ENCODE measurements around the gene C5.

Gene C5

DNA sequence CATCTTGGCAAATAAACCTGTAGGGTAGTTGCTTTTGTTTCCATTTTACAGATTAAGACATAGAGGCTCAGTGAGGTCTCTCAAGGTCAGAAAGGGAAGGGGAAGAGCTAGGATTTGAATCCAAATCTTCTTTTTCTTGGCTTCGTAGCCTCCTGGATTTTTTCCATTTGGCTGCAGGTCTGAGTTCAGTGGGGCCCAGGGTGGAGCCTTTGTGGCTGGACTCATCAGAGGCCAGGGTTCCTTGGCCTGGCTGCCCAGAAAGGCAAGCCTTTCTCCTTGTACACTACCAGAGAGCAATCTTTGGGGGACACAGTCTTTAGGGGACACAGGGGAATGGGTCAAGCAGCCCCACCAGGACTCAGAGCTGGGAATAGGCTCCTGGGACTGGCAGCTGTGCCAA is 112.9 kb downstream of the C5 start:
- in situ Hi-C loops (cut with MboI; ENCODE audit: low pct_unique_long_range_greater_than_20kb, low sequenced_read_pairs, unreplicated experiment) = loop anchor here (25.0 kb wide), 1 partner anchor 175 kb away; no protein-coding TSS in a partner anchor
- no peak for DNase-seq (ENCODE audit: low spot score)
- TF ChIP-seq, protein P1, sequence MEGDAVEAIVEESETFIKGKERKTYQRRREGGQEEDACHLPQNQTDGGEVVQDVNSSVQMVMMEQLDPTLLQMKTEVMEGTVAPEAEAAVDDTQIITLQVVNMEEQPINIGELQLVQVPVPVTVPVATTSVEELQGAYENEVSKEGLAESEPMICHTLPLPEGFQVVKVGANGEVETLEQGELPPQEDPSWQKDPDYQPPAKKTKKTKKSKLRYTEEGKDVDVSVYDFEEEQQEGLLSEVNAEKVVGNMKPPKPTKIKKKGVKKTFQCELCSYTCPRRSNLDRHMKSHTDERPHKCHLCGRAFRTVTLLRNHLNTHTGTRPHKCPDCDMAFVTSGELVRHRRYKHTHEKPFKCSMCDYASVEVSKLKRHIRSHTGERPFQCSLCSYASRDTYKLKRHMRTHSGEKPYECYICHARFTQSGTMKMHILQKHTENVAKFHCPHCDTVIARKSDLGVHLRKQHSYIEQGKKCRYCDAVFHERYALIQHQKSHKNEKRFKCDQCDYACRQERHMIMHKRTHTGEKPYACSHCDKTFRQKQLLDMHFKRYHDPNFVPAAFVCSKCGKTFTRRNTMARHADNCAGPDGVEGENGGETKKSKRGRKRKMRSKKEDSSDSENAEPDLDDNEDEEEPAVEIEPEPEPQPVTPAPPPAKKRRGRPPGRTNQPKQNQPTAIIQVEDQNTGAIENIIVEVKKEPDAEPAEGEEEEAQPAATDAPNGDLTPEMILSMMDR (IDR thresholded peaks at IDR 0.05; ENCODE audit: extremely low read depth, insufficient read depth, missing control alignments) = no peak

DNA sequence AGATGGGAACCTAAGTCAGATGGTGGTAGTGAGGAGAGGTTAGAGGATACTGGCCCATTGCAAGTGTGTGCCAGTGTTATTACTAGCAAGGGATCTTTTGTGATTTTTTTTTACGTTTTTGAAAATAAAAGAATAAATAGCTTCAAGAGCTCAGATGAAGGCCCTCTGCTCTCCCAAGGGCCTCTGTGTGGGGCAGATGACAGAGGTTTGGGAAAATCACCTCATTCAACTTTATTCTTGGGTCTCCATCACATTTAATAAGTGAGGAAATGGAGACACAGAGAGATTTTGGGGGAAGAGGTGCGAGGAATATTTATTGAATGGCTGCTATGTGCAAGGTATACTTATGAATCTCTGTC is 113.3 kb downstream of the C5 start:
- TF ChIP-seq, protein P1 (IDR thresholded peaks at IDR 0.05; ENCODE audit: extremely low read depth, insufficient read depth, missing control alignments) = no peak
- DNase-seq (ENCODE audit: low spot score) = no peak
- in situ Hi-C loops (cut with MboI; ENCODE audit: low pct_unique_long_range_greater_than_20kb, low sequenced_read_pairs, unreplicated experiment) = loop anchor here (25.0 kb wide), 1 partner anchor 174 kb away; no protein-coding TSS in a partner anchor

DNA sequence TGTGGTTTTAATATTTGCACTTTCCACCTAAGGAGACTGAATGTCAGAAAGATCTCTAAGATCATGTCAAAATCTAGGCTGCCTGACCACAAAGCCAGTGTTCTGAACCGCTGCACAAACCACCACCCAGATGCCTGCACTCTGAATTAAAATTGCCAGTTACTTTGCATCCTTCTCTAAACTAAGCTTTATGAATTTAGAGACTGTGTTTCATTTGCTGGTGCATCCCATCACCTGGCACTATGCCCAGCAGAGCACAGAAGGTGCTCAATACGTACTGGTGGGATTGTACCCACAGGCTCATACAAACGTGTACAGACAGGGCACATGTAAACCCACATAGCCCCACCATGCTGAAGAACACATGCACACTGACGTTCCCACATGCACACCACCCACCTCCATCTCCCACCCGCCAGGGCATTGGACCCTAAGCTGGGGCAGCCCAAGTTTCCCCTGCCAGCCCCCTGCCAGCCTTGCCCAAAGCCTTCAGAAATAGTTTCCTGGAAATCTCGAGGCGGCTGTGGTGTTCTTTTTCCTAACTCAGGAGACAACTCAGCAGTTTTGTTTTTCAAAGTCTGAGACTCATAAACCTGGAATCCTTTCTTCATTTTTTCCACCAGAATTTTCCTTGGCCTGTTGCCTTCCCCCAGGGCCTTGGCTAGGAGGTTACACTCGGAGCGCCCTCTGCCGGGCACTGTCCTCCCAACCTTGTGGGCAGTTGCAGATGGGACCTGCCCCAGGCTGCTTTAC is 113.9 kb downstream of the C5 start:
- in situ Hi-C loops (cut with MboI; ENCODE audit: low pct_unique_long_range_greater_than_20kb, low sequenced_read_pairs, unreplicated experiment) = loop anchor here (25.0 kb wide), 1 partner anchor 174 kb away; no protein-coding TSS in a partner anchor
- TF ChIP-seq, protein P1 (IDR thresholded peaks at IDR 0.05; ENCODE audit: extremely low read depth, insufficient read depth, missing control alignments) = peak; percentile 95
- peak; percentile 70 for DNase-seq (ENCODE audit: low spot score)

DNA sequence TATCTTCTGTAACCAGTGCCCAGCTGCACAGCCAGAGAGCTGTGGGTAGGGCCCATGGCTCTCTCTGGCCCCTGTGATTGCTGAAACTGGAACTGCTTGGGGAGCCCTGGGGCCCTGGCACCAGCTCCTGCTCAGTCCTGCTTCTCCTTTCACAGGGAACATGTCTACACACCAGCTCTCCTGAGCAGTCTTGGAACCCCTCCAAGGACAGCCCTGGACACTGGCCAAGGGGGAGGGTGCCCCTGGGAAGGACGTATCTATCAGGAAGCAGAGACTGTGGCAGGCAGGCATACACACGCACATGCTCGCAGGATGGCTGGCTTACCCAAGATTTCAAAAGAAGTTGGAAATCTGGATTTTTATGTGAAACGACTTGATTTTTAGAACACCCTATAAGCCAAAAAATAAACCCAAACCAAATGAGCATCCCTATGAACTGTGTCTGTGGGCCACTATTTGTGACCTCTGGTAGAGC is 114.7 kb downstream of the C5 start:
- no peak for DNase-seq (ENCODE audit: low spot score)
- in situ Hi-C loops (cut with MboI; ENCODE audit: low pct_unique_long_range_greater_than_20kb, low sequenced_read_pairs, unreplicated experiment) = loop anchor here (25.0 kb wide), 1 partner anchor 173 kb away; no protein-coding TSS in a partner anchor
- TF ChIP-seq, protein P1 (IDR thresholded peaks at IDR 0.05; ENCODE audit: extremely low read depth, insufficient read depth, missing control alignments) = no peak

DNA sequence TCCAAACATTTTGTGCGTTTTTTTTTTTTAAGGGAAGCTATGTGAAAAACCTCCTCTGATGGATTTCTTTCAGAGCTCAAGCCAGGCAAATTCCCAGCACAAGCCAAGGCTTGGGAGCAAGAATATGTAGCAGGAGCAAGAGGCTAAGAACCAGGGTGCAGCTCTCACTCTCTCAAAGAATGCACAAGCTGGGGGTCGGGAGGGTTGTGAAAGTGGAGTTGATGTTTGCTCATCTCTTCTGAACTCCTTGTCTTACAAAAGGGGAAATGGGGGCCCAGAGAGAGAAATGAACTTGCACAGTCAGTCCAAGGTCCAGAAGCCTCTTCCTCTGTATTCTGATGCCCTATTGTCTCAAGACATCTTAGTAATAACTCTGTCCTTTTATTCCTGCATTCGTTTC is 115.8 kb downstream of the C5 start:
- TF ChIP-seq, protein P1 (IDR thresholded peaks at IDR 0.05; ENCODE audit: extremely low read depth, insufficient read depth, missing control alignments) = no peak
- no peak for DNase-seq (ENCODE audit: low spot score)
- in situ Hi-C loops (cut with MboI; ENCODE audit: low pct_unique_long_range_greater_than_20kb, low sequenced_read_pairs, unreplicated experiment) = loop anchor here (25.0 kb wide), 1 partner anchor 172 kb away; no protein-coding TSS in a partner anchor

DNA sequence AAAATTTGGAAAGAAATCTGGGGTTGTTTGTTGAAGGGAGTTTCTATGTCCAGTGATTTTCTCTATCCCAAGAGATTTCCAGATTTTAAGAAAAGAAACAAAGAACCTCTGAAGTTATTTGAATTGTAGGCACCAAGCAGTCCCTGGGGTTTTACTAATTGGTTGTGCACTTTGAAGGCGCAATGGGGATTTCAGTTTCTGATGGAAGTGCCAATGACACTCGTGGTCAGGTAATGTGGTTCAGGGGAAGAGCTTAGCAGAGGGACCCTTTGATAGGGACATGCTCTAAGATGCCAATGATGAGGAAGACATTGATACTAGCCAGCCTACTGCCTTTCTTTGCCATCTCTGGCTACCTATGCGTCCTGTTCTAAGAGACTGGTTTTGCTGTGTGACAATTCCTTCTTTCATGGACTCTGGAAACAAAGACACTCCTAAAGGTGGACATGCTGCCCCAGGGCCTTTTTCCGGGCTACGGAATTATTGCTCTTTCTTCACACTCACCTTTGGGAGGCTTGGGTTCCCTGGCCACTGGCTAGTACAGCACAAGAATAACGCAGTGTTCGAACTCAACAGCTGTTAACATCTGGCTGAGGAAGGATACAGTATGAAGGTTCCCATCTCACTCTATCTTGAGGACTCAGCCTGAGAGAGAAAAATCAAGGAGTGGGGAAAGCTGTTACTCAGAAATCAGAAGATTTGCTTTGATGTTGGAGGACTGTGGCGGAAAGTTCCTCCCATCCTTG is 116.6 kb downstream of the C5 start:
- TF ChIP-seq, protein P1 (IDR thresholded peaks at IDR 0.05; ENCODE audit: extremely low read depth, insufficient read depth, missing control alignments) = no peak
- DNase-seq (ENCODE audit: low spot score) = no peak
- in situ Hi-C loops (cut with MboI; ENCODE audit: low pct_unique_long_range_greater_than_20kb, low sequenced_read_pairs, unreplicated experiment) = loop anchor here (25.0 kb wide), 1 partner anchor 171 kb away; no protein-coding TSS in a partner anchor
